Upper lobe of left lung (tissue), 4 donors: ENCODE measurements around the gene IRF2.

Source experiments
- EP300 ChIP-seq, 4 donors: sonication (generic); formaldehyde crosslinking; IDR thresholded peaks; one replicate each; pipeline ENCODE4 v1.5.1; 2017; ENCODE audit warnings: antibody characterized with exemption in 4 of 4, control low read depth in 2 of 4
- POLR2A ChIP-seq, 4 donors: fragments of 450-650 bp; IDR thresholded peaks; one replicate each; pipeline ENCODE4 v1.5.1; 2016 to 2017; ENCODE audit warnings: antibody characterized with exemption in 4 of 4, mild to moderate bottlenecking in 2 of 4
- POLR2AphosphoS5 ChIP-seq, 2 donors: sonication (generic); formaldehyde crosslinking; IDR thresholded peaks; one replicate each; pipeline ENCODE4 v1.5.1; 2017; ENCODE audit warnings: antibody characterized with exemption in 2 of 2
- TF ChIP-seq, protein P1 (sequence below), 6 experiments: fragments of 450-650 bp in 4 of 6; fragments of 200-600 bp in 2 of 6; sonication (generic) in 2 of 6; IDR thresholded peaks; one replicate each; pipeline ENCODE4 v1.5.1; 2016 to 2019; ENCODE audit warnings: antibody characterized with exemption in 6 of 6

GRCh38 chr4:184420402-184420801, 53.9 kb downstream of the IRF2 start:
- TF ChIP-seq, protein P1, sequence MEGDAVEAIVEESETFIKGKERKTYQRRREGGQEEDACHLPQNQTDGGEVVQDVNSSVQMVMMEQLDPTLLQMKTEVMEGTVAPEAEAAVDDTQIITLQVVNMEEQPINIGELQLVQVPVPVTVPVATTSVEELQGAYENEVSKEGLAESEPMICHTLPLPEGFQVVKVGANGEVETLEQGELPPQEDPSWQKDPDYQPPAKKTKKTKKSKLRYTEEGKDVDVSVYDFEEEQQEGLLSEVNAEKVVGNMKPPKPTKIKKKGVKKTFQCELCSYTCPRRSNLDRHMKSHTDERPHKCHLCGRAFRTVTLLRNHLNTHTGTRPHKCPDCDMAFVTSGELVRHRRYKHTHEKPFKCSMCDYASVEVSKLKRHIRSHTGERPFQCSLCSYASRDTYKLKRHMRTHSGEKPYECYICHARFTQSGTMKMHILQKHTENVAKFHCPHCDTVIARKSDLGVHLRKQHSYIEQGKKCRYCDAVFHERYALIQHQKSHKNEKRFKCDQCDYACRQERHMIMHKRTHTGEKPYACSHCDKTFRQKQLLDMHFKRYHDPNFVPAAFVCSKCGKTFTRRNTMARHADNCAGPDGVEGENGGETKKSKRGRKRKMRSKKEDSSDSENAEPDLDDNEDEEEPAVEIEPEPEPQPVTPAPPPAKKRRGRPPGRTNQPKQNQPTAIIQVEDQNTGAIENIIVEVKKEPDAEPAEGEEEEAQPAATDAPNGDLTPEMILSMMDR (IDR thresholded peaks at IDR 0.05): no peak
- TF ChIP-seq POLR2AphosphoS5 (IDR thresholded peaks at IDR 0.05) (no peak), EP300 (IDR thresholded peaks at IDR 0.05) (no peak), POLR2A (IDR thresholded peaks at IDR 0.05) (no peak)
